ENCODE measurements around the gene ATG13.

The ATG13 gene

GRCh38 chr11:46604796-46605195 is 12.6 kb upstream of the ATG13 start:
- no peak for DNase-seq (ENCODE audit: low read depth in 1 of 2, low spot score in 1 of 2)

GRCh38 chr11:46607516-46607915 is 9.8 kb upstream of the ATG13 start:
- DNase-seq (ENCODE audit: low read depth in 1 of 2, low spot score in 1 of 2): no peak

GRCh38 chr11:46609386-46609785 is 8.0 kb upstream of the ATG13 start:
- DNase-seq (ENCODE audit: low read depth in 1 of 2, low spot score in 1 of 2): no peak

GRCh38 chr11:46611526-46612304 is 5.6 kb upstream of the ATG13 start:
- no peak for DNase-seq (ENCODE audit: low read depth in 1 of 2, low spot score in 1 of 2)

GRCh38 chr11:46612326-46612725 is 5.0 kb upstream of the ATG13 start:
- DNase-seq (ENCODE audit: low read depth in 1 of 2, low spot score in 1 of 2): no peak

- no peak for DNase-seq (ENCODE audit: low read depth in 1 of 2, low spot score in 1 of 2)
These were observed 1.6 kb upstream of the ATG13 start for GRCh38 chr11:46615756-46616155.

- no peak for DNase-seq (ENCODE audit: low read depth in 1 of 2, low spot score in 1 of 2)
These were observed 711 bp upstream of the ATG13 start for GRCh38 chr11:46616551-46617133.

- DNase-seq (ENCODE audit: low read depth in 1 of 2, low spot score in 1 of 2): no peak
These were observed 590 bp downstream of the ATG13 start for GRCh38 chr11:46617972-46618314.

GRCh38 chr11:46618837-46619236 is 1.5 kb downstream of the ATG13 start:
- DNase-seq (ENCODE audit: low read depth in 1 of 2, low spot score in 1 of 2): no peak

- no peak for DNase-seq (ENCODE audit: low read depth in 1 of 2, low spot score in 1 of 2)
These were observed 8.1 kb downstream of the ATG13 start for GRCh38 chr11:46625406-46625805.

- DNase-seq (ENCODE audit: low read depth in 1 of 2, low spot score in 1 of 2): no peak
These were observed 11.6 kb downstream of the ATG13 start for GRCh38 chr11:46628961-46629360.

- no peak for DNase-seq (ENCODE audit: low read depth in 1 of 2, low spot score in 1 of 2)
These were observed 12.9 kb downstream of the ATG13 start for GRCh38 chr11:46630237-46630636.

GRCh38 chr11:46631676-46632075 is 14.3 kb downstream of the ATG13 start:
- no peak for DNase-seq (ENCODE audit: low read depth in 1 of 2, low spot score in 1 of 2)

GRCh38 chr11:46632502-46632901 is 15.1 kb downstream of the ATG13 start:
- DNase-seq (ENCODE audit: low read depth in 1 of 2, low spot score in 1 of 2): no peak

GRCh38 chr11:46633291-46634217 is 16.2 kb downstream of the ATG13 start:
- no peak for DNase-seq (ENCODE audit: low read depth in 1 of 2, low spot score in 1 of 2)

- no peak for DNase-seq (ENCODE audit: low read depth in 1 of 2, low spot score in 1 of 2)
These were observed 18.3 kb downstream of the ATG13 start for GRCh38 chr11:46635557-46636139.

GRCh38 chr11:46637546-46637945 is 20.2 kb downstream of the ATG13 start:
- no peak for DNase-seq (ENCODE audit: low read depth in 1 of 2, low spot score in 1 of 2)

GRCh38 chr11:46639197-46639839 is 22.0 kb downstream of the ATG13 start:
- no peak for DNase-seq (ENCODE audit: low read depth in 1 of 2, low spot score in 1 of 2)

GRCh38 chr11:46640036-46640788 is 22.9 kb downstream of the ATG13 start:
- no peak for DNase-seq (ENCODE audit: low read depth in 1 of 2, low spot score in 1 of 2)

- DNase-seq (ENCODE audit: low read depth in 1 of 2, low spot score in 1 of 2): no peak
These were observed 24.3 kb downstream of the ATG13 start for GRCh38 chr11:46641639-46642038.

All from activated CD4-positive, alpha-beta T cell treated with anti-CD3 and anti-CD28 coated beads, Interleukin-2, amount 50 U/mL, for 24 hours (primary cell).